ENCODE measurements around the gene MAP3K2.

The MAP3K2 gene, protein sequence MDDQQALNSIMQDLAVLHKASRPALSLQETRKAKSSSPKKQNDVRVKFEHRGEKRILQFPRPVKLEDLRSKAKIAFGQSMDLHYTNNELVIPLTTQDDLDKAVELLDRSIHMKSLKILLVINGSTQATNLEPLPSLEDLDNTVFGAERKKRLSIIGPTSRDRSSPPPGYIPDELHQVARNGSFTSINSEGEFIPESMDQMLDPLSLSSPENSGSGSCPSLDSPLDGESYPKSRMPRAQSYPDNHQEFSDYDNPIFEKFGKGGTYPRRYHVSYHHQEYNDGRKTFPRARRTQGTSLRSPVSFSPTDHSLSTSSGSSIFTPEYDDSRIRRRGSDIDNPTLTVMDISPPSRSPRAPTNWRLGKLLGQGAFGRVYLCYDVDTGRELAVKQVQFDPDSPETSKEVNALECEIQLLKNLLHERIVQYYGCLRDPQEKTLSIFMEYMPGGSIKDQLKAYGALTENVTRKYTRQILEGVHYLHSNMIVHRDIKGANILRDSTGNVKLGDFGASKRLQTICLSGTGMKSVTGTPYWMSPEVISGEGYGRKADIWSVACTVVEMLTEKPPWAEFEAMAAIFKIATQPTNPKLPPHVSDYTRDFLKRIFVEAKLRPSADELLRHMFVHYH

DNA sequence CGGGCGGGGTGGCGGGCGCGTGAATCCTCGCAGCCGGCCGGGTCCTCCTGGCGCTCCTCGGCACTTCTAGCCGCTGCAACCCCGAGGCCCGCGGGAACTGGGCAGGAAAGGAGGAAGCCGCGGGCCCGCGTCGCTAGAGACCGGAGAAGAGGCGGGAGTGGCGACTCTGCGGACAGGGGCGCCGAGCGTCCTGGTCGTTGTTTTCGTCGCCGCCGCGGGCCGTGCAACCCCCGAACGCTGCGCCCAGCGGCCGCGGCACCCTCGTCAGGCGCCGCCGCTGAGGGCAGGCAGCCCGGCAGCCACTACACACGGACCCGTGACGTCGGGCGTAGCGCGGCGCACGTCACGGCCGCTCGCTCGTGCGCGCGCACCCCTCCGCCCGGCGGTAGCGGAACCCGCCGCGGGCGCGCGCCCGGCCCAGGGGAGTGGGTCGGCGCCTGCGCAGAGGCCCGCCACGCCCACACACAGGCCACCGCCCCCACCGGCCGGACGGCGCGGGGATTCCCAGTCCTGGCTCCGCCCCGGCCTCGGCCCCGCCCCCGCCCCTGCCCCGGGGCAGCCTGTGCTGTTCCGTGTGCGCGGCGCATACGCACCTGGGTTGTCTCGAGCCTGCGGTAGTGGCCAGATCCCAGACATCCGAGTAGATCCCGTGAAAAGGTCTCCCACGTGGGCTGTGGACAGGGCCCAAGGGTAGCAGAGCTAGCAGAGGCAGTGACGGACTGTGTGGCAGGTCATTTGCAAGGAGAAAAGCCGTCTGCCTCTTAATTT lies at the start of gene MAP3K2:
MAP3K2 (minus strand) TSS at position 321 of the 768 bp plus-strand sequence. CDS start 44,846 bp downstream, outside the sequence.
- DNase-seq (ENCODE audit: low read depth), result peak; percentile 93

DNA sequence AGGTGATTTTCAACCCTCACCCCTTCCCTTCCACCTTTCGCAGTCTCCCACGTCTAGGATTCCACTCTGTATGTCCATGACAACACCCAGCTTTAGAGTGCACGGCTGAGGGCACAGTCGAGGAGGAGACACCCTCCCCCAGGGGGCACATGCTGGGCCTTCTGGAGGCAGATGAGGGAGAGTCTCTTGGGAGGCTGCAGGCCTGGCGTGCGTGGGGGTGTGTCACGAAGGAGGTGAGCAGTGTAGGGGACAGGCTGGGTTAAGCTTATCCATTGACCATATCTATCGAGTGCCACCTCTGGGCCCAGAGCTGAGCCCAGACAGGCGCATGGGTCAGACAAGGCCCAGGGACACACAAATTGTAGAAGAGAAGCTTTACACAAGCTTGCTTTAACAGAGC lies 49.3 kb upstream of the MAP3K2 start:
- no peak for DNase-seq (ENCODE audit: low read depth)

DNA sequence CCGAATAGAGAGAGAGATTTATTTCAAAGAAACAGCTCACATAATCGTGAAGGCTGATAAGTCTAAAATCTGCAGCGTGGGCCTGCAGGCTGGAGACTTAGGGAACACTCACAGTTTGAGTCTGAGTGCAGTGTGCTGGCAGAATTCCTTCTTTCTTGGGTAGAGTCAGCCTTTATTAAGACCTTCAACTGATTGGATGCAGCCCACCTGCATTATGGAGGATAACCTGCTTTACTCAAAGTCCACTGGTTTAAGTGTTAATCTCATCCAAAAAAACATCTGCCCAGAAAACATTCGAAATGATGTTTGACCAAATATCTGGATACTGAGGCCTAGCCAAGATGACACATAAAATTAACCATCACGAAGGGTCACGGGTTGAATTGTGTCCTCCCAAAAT lies 46.7 kb upstream of the MAP3K2 start:
- DNase-seq (ENCODE audit: low read depth), result no peak

DNA sequence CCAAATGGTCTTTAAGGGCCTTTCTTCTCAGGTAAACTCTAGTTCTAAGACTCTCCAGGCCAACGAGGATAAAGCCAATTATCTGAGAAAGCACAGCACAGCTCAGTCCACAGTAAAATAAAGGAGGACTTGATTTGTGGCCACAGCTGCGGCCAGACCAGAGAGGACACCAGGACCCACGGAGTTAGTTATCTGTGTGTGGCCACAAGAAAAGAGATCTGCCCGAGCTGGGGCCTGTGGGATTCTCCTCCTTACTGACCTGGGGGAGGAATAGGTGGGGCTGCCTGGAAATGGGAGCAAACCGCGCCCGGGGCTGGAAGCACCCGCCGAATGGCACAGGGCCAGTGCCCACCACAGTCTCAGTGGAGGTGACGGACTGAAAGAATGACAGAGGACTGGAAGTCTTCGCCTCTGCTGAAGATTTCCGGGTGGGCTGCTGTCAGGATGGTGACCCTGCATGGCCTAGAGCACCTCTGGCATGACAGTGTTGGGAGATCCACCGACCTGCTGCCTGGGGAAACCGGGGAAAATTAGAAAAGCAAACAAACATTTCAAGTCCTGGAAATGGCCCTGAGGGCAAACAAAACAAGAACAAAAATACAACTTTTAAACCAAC lies 43.7 kb upstream of the MAP3K2 start:
- DNase-seq (ENCODE audit: low read depth), result no peak

DNA sequence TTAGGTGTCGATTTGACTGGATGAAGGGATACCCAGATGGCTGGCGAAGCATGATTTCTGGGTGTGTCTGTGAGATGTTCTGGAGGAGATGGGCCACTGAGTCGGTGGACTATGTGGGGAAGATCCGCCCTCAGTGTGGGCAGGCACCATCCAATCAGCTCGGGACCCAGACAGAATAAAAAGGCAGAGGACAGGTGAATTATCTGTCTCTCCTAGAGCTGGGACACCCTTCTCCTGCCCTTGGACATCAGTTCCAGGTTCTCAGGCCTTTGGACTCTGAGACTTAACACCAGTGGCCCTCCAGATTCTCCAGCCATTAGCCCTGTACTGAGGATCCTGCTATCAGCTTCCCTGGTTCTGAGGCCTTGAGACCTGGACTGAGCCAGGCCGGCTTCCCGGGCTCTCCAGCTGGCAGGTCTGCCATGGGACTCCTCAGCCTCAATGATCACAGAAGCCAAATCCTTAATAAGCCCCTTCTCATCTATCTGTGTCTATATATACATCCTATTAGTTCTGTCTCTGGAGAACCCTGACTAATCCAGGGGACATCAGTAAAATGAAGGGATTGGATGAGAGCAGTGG lies 42.2 kb upstream of the MAP3K2 start:
- DNase-seq (ENCODE audit: low read depth), result no peak

DNA sequence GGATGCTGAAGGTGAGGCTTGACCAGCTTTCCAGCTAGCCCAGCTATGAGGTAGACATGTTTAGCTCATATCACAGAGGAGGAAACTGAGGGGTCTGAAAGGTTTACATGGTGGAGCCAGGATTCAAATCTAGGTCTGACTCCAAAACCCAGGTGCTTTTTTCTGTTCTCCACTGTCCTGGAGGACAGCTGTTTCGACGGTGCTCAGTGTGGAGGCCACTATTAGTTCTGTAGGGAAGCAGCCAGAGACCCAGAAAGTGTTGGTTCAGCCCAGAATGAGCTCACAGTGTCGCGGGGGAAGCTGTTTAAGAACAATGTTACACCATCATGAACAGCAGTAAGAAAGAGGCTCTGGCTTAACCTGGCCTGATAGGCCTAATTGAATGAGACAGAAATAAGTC lies 41.5 kb upstream of the MAP3K2 start:
- DNase-seq (ENCODE audit: low read depth), result no peak

DNA sequence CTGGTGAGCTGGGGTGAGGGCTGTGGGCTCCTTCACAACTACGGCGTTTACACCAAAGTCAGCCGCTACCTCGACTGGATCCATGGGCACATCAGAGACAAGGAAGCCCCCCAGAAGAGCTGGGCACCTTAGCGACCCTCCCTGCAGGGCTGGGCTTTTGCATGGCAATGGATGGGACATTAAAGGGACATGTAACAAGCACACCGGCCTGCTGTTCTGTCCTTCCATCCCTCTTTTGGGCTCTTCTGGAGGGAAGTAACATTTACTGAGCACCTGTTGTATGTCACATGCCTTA lies 41.0 kb upstream of the MAP3K2 start:
- no peak for DNase-seq (ENCODE audit: low read depth)

DNA sequence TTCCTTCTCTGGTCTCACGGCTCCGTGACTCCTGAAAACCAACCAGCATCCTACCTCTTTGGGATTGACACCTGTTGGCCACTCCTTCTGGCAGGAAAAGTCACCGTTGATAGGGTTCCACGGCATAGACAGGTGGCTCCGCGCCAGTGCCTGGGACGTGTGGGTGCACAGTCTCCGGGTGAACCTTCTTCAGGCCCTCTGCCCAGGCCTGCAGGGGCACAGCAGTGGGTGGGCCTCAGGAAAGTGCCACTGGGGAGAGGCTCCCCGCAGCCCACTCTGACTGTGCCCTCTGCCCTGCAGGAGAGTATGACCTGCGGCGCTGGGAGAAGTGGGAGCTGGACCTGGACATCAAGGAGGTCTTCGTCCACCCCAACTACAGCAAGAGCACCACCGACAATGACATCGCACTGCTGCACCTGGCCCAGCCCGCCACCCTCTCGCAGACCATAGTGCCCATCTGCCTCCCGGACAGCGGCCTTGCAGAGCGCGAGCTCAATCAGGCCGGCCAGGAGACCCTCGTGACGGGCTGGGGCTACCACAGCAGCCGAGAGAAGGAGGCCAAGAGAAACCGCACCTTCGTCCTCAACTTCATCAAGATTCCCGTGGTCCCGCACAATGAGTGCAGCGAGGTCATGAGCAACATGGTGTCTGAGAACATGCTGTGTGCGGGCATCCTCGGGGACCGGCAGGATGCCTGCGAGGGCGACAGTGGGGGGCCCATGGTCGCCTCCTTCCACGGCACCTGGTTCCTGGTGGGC lies 40.5 kb upstream of the MAP3K2 start:
- no peak for DNase-seq (ENCODE audit: low read depth)

DNA sequence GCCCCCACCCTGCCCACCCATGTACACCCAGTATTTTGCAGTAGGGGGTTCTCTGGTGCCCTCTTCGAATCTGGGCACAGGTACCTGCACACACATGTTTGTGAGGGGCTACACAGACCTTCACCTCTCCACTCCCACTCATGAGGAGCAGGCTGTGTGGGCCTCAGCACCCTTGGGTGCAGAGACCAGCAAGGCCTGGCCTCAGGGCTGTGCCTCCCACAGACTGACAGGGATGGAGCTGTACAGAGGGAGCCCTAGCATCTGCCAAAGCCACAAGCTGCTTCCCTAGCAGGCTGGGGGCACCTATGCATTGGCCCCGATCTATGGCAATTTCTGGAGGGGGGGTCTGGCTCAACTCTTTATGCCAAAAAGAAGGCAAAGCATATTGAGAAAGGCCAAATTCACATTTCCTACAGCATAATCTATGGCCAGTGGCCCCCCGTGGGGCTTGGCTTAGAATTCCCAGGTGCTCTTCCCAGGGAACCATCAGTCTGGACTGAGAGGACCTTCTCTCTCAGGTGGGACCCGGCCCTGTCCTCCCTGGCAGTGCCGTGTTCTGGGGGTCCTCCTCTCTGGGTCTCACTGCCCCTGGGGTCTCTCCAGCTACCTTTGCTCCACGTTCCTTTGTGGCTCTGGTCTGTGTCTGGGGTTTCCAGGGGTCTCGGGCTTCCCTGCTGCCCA lies 39.7 kb upstream of the MAP3K2 start:
- DNase-seq (ENCODE audit: low read depth), result no peak

DNA sequence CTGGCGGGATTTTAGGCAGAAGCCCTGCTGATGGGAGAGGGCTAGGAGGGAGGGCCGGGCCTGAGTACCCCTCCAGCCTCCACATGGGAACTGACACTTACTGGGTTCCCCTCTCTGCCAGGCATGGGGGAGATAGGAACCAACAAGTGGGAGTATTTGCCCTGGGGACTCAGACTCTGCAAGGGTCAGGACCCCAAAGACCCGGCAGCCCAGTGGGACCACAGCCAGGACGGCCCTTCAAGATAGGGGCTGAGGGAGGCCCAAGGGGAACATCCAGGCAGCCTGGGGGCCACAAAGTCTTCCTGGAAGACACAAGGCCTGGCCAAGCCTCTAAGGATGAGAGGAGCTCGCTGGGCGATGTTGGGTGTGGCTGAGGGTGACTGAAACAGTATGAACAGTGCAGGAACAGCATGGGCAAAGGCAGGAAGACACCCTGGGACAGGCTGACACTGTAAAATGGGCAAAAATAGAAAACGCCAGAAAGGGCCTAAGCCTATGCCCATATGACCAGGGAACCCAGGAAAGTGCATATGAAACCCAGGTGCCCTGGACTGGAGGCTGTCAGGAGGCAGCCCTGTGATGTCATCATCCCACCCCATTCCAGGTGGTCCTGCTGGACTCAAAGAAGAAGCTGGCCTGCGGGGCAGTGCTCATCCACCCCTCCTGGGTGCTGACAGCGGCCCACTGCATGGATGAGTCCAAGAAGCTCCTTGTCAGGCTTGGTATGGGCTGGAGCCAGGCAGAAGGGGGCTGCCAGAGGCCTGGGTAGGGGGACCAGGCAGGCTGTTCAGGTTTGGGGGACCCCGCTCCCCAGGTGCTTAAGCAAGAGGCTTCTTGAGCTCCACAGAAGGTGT lies 39.0 kb upstream of the MAP3K2 start:
- DNase-seq (ENCODE audit: low read depth), result no peak

DNA sequence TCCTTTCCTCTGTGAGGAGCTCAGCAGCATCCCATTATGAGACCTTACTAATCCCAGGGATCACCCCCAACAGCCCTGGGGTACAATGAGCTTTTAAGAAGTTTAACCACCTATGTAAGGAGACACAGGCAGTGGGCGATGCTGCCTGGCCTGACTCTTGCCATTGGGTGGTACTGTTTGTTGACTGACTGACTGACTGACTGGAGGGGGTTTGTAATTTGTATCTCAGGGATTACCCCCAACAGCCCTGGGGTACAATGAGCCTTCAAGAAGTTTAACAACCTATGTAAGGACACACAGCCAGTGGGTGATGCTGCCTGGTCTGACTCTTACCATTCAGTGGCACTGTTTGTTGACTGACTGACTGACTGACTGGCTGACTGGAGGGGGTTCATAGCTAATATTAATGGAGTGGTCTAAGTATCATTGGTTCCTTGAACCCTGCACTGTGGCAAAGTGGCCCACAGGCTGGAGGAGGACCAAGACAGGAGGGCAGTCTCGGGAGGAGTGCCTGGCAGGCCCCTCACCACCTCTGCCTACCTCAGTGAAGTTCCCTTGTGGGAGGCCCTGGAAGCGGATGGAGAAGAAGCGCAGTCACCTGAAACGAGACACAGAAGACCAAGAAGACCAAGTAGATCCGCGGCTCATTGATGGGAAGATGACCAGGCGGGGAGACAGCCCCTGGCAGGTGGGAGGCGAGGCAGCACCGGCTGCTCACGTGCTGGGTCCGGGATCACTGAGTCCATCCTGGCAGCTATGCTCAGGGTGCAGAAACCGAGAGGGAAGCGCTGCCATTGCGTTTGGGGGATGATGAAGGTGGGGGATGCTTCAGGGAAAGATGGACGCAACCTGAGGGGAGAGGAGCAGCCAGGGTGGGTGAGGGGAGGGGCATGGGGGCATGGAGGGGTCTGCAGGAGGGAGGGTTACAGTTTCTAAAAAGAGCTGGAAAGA lies 38.0 kb upstream of the MAP3K2 start:
- no peak for DNase-seq (ENCODE audit: low read depth)

DNA sequence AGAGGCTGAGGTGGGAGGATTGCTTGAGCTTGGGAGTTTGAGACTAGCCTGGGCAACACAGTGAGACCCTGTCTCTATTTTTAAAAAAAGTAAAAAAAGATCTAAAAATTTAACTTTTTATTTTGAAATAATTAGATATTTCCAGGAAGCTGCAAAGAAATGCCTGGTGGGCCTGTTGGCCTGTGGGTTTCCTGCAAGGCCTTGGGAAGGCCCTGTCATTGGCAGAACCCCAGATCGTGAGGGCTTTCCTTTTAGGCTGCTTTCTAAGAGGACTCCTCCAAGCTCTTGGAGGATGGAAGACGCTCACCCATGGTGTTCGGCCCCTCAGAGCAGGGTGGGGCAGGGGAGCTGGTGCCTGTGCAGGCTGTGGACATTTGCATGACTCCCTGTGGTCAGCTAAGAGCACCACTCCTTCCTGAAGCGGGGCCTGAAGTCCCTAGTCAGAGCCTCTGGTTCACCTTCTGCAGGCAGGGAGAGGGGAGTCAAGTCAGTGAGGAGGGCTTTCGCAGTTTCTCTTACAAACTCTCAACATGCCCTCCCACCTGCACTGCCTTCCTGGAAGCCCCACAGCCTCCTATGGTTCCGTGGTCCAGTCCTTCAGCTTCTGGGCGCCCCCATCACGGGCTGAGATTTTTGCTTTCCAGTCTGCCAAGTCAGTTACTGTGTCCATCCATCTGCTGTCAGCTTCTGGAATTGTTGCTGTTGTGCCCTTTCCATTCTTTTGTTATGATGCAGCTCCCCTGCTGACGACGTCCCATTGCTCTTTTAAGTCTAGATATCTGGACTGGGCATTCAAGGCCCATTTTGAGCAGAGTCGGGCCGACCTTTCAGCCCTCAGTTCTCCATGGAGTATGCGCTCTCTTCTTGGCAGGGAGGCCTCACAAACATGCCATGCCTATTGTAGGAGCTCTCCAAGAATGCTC lies 37.1 kb upstream of the MAP3K2 start:
- no peak for DNase-seq (ENCODE audit: low read depth)

DNA sequence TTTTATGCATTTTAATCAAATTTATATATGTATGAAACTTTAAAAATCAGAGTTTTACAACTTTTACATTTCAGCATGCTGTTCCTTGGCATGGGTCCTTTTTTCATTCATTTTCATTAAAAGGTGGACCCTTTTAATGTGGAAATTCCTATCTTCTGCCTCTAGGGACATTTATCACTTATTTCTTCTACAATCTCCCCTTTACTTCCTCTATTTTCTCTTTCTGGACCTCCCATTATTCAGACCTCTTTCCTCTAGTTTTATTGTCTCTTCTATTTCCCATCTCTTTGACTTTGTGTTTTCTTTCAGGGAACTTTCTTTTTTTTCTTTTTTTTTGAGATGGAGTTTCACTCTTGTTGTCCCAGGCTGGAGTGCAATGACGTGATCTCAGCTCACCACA lies 36.1 kb upstream of the MAP3K2 start:
- DNase-seq (ENCODE audit: low read depth), result no peak

DNA sequence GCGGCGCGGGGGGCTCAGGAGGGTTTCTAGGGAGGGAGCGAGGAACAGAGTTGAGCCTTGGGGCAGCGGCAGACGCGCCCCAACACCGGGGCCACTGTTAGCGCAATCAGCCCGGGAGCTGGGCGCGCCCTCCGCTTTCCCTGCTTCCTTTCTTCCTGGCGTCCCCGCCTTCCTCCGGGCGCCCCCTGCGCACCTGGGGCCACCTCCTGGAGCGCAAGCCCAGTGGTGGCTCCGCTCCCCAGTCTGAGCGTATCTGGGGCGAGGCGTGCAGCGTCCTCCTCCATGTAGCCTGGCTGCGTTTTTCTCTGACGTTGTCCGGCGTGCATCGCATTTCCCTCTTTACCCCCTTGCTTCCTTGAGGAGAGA lies 35.7 kb upstream of the MAP3K2 start:
- no peak for DNase-seq (ENCODE audit: low read depth)

DNA sequence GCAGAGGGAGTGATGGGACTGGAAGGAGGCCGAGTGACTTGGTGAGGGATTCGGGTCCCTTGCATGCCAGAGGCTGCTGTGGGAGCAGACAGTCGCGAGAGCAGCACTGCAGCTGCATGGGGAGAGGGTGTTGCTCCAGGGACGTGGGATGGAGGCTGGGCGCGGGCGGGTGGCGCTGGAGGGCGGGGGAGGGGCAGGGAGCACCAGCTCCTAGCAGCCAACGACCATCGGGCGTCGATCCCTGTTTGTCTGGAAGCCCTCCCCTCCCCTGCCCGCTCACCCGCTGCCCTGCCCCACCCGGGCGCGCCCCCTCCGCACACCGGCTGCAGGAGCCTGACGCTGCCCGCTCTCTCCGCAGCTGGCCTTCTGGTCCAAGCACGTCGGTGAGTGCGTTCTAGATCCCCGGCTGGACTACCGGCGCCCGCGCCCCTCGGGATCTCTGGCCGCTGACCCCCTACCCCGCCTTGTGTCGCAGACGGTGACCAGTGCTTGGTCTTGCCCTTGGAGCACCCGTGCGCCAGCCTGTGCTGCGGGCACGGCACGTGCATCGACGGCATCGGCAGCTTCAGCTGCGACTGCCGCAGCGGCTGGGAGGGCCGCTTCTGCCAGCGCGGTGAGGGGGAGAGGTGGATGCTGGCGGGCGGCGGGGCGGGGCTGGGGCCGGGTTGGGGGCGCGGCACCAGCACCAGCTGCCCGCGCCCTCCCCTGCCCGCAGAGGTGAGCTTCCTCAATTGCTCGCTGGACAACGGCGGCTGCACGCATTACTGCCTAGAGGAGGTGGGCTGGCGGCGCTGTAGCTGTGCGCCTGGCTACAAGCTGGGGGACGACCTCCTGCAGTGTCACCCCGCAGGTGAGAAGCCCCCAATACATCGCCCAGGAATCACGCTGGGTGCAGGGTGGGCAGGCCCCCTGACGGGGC lies 35.0 kb upstream of the MAP3K2 start:
- DNase-seq (ENCODE audit: low read depth), result no peak

DNA sequence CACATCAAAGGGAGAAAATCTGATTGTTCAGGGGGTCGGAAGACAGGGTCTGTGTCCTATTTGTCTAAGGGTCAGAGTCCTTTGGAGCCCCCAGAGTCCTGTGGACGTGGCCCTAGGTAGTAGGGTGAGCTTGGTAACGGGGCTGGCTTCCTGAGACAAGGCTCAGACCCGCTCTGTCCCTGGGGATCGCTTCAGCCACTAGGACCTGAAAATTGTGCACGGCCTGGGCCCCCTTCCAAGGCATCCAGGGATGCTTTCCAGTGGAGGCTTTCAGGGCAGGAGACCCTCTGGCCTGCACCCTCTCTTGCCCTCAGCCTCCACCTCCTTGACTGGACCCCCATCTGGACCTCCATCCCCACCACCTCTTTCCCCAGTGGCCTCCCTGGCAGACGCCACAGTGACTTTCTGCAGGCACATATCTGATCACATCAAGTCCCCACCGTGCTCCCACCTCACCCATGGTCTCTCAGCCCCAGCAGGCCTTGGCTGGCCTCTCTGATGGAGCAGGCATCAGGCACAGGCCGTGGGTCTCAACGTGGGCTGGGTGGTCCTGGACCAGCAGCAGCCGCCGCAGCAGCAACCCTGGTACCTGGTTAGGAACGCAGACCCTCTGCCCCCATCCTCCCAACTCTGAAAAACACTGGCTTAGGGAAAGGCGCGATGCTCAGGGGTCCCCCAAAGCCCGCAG lies 34.2 kb upstream of the MAP3K2 start:
- no peak for DNase-seq (ENCODE audit: low read depth)

All from stimulated activated CD8-positive, alpha-beta memory T cell treated with anti-CD3 and anti-CD28 coated beads, Interleukin-12 subunit alpha, Interleukin-12 subunit beta, amount 100 ng/mL, for 1 hour (primary cell).